Measurements from ENCODE around the gene B3GNT2.

Gene B3GNT2

DNA sequence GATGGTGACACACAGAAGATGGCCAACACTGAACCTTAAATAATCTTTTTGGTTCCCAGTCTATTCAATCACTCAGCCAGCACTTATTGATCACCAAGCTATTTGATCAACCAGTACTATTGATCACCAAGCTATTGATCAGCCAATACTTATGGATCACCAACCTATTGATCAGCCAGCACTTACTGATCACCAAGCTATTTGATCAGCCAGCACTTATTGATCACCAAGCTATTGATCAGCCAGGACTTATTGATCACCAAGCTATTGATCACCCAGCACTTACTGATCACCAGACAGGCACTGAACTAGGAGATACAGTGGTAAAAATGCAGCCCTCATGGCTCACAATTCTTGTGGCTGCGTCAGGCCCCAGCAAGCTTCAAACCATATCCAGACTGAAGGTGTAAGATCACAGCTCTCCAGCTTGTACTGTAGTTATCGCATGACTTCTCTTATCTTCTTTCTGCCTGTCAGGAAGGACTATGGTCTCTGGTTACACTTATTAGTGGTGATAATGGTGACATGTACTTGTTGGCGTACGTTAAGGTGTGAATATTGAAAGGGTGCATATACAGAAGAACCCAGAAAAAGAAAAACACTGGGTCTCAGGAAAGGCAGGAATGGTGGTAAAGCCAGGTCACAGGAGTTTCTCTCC, 18.4 kb upstream of the B3GNT2 start:
- DNase-seq (ENCODE audit: low read depth in 2 of 2): no peak
- TF ChIP-seq CTCF (IDR thresholded peaks at IDR 0.05; ENCODE audit: low read depth, low read length): no peak
- H3K4me3 ChIP-seq (replicated peaks in 1 of 2; ENCODE audit: low read depth in 2 of 2, low read length in 2 of 2): no peak overlapping the region

- peak; percentile 22 to 48 for DNase-seq (ENCODE audit: low read depth in 2 of 2)
- H3K4me3 ChIP-seq (replicated peaks in 1 of 2; ENCODE audit: low read depth in 2 of 2, low read length in 2 of 2): no peak overlapping the region
- TF ChIP-seq CTCF (IDR thresholded peaks at IDR 0.05; ENCODE audit: low read depth, low read length): no peak
These were observed 17.1 kb upstream of the B3GNT2 start for GRCh38 chr2:62178741-62179271.

DNA sequence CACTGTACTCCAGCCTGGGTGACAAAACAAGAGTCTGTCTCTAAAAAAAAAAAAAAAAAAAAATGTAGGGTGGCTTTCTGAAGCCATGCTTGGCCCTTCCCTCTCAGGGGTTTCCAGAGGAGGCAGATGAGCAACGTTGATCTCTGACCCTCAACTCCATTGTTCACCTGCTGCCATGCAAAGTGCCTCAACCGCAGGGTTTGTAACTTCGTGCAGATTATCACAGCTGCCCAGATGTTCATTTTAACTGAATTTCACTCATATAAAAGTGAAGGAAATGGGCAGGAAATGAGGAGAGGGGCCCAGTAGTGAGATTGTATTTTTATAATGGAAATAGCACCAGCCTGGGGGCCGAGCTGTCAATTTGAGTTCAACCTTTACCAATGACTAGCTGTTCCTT, 14.9 kb upstream of the B3GNT2 start:
- no peak overlapping the region for H3K4me3 ChIP-seq (replicated peaks in 1 of 2; ENCODE audit: low read depth in 2 of 2, low read length in 2 of 2)
- no peak for DNase-seq (ENCODE audit: low read depth in 2 of 2)
- no peak for TF ChIP-seq CTCF (IDR thresholded peaks at IDR 0.05; ENCODE audit: low read depth, low read length)

GRCh38 chr2:62181843-62182242, 14.1 kb upstream of the B3GNT2 start:
- DNase-seq (ENCODE audit: low read depth in 2 of 2): no peak
- no peak overlapping the region for H3K4me3 ChIP-seq (replicated peaks in 1 of 2; ENCODE audit: low read depth in 2 of 2, low read length in 2 of 2)
- TF ChIP-seq CTCF (IDR thresholded peaks at IDR 0.05; ENCODE audit: low read depth, low read length): no peak

GRCh38 chr2:62184512-62185230, 11.2 kb upstream of the B3GNT2 start:
- TF ChIP-seq CTCF (IDR thresholded peaks at IDR 0.05; ENCODE audit: low read depth, low read length): no peak
- H3K4me3 ChIP-seq (replicated peaks in 1 of 2; ENCODE audit: low read depth in 2 of 2, low read length in 2 of 2): no peak overlapping the region
- no peak for DNase-seq (ENCODE audit: low read depth in 2 of 2)

GRCh38 chr2:62185475-62186155, 10.3 kb upstream of the B3GNT2 start:
- no peak overlapping the region for H3K4me3 ChIP-seq (replicated peaks in 1 of 2; ENCODE audit: low read depth in 2 of 2, low read length in 2 of 2)
- DNase-seq (ENCODE audit: low read depth in 2 of 2): no peak
- no peak for TF ChIP-seq CTCF (IDR thresholded peaks at IDR 0.05; ENCODE audit: low read depth, low read length)

All from cardiac fibroblast (primary cell).